Measurements from ENCODE around the gene DIS3L2. TPM values are rescaled to one million over a fixed set of nuclear protein-coding genes. Genes with fewer than 3 reads are reported as not detected.
A peak's percentile ranks its signal among the peaks of the same experiment; 100 is the strongest.

DIS3L2 gene
- total and polyA plus RNA-seq, 4 donors, result 10.6 to 40.0 (median 21.8) TPM

- Histone ChIP-seq H3K4me1 (ENCODE audit: control insufficient read depth in 1 of 2, insufficient read depth in 2 of 2, low read length in 2 of 2) (peaks cover 0 to 4% of the 10 kb centered on the region in 2 donors), H3K4me3 (ENCODE audit: low read length in 2 of 2) (no peak overlapping the region), H3K36me3 (ENCODE audit: control insufficient read depth in 1 of 2, insufficient read depth in 2 of 2, low read length in 1 of 2) (no peaks in the 10 kb centered on the region), H3K27me3 (ENCODE audit: control insufficient read depth in 1 of 2, insufficient read depth in 2 of 2, low read length in 1 of 2) (no peaks in the 10 kb centered on the region), H3K27ac (ENCODE audit: low read depth in 1 of 2, low read length in 2 of 2) (no peak overlapping the region), H3K9me3 (ENCODE audit: control insufficient read depth, low read length) (no peaks in the 10 kb centered on the region)
- WGBS, 2 donors, result 93 to 94% methylated on average over 12 of the region's 12 CpGs
- intact Hi-C loops (cut with DNase I), result no loop called here
- DNase-seq (peak in 1 of 2 donors; percentile 59), ATAC-seq (ENCODE audit: low FRiP score) (no peak)
These were observed 355.2 kb downstream of the DIS3L2 start for GRCh38 chr2:232316461-232317330.

GRCh38 chr2:232318169-232318855 lies 356.8 kb downstream of the DIS3L2 start:
- intact Hi-C loops (cut with DNase I), result no loop called here
- H3K4me1 ChIP-seq (ENCODE audit: control insufficient read depth in 1 of 2, insufficient read depth in 2 of 2, low read length in 2 of 2), result peaks cover 0 to 4% of the 10 kb centered on the region in 2 donors
- 97 to 98% methylated on average over 12 of the region's 12 CpGs for WGBS, 2 donors

GRCh38 chr2:232319067-232319802 lies 357.7 kb downstream of the DIS3L2 start:
- H3K4me1 ChIP-seq (ENCODE audit: control insufficient read depth in 1 of 2, insufficient read depth in 2 of 2, low read length in 2 of 2), result peaks cover 0 to 4% of the 10 kb centered on the region in 2 donors

More at GRCh38 chr2:232318169-232318855, 356.8 kb downstream of the DIS3L2 start:
- Histone ChIP-seq H3K36me3 (ENCODE audit: control insufficient read depth in 1 of 2, insufficient read depth in 2 of 2, low read length in 1 of 2) (no peaks in the 10 kb centered on the region), H3K27me3 (ENCODE audit: control insufficient read depth in 1 of 2, insufficient read depth in 2 of 2, low read length in 1 of 2) (no peaks in the 10 kb centered on the region), H3K4me3 (ENCODE audit: low read length in 2 of 2) (no peak overlapping the region), H3K27ac (ENCODE audit: low read depth in 1 of 2, low read length in 2 of 2) (no peak overlapping the region), H3K9me3 (ENCODE audit: control insufficient read depth, low read length) (no peaks in the 10 kb centered on the region)
- DNase-seq (peak in 1 of 2 donors; percentile 61), ATAC-seq (ENCODE audit: low FRiP score) (no peak)

GRCh38 chr2:232319803-232320442 lies 358.4 kb downstream of the DIS3L2 start:
- Histone ChIP-seq H3K27ac (ENCODE audit: low read depth in 1 of 2, low read length in 2 of 2) (no peak overlapping the region), H3K27me3 (ENCODE audit: control insufficient read depth in 1 of 2, insufficient read depth in 2 of 2, low read length in 1 of 2) (no peaks in the 10 kb centered on the region), H3K4me3 (ENCODE audit: low read length in 2 of 2) (no peak overlapping the region), H3K36me3 (ENCODE audit: control insufficient read depth in 1 of 2, insufficient read depth in 2 of 2, low read length in 1 of 2) (no peaks in the 10 kb centered on the region), H3K9me3 (ENCODE audit: control insufficient read depth, low read length) (no peaks in the 10 kb centered on the region), H3K4me1 (ENCODE audit: control insufficient read depth in 1 of 2, insufficient read depth in 2 of 2, low read length in 2 of 2) (peaks cover 0 to 4% of the 10 kb centered on the region in 2 donors)
- intact Hi-C loops (cut with DNase I), result loop anchor here in 1 of 2 donors (10.0 kb wide), 1 partner anchor 395 kb away; the partner anchor contains the start of gene NPPC
- ATAC-seq (ENCODE audit: low FRiP score) (no peak), DNase-seq (no peak)
- 48 to 53% methylated on average over 10 of the region's 10 CpGs for WGBS, 2 donors

More at GRCh38 chr2:232319067-232319802, 357.7 kb downstream of the DIS3L2 start:
- Histone ChIP-seq H3K36me3 (ENCODE audit: control insufficient read depth in 1 of 2, insufficient read depth in 2 of 2, low read length in 1 of 2) (no peaks in the 10 kb centered on the region), H3K9me3 (ENCODE audit: control insufficient read depth, low read length) (no peaks in the 10 kb centered on the region), H3K4me3 (ENCODE audit: low read length in 2 of 2) (no peak overlapping the region), H3K27me3 (ENCODE audit: control insufficient read depth in 1 of 2, insufficient read depth in 2 of 2, low read length in 1 of 2) (no peaks in the 10 kb centered on the region), H3K27ac (ENCODE audit: low read depth in 1 of 2, low read length in 2 of 2) (no peak overlapping the region)
- intact Hi-C loops (cut with DNase I), result no loop called here
- no peak for ATAC-seq (ENCODE audit: low FRiP score)
- DNase-seq, result peak; percentile 23 to 53
- 94 to 100% methylated on average over 4 of the region's 4 CpGs for WGBS, 2 donors

GRCh38 chr2:232320443-232320803 lies 358.9 kb downstream of the DIS3L2 start:
- no peak overlapping the region for H3K27ac ChIP-seq (ENCODE audit: low read depth in 1 of 2, low read length in 2 of 2)
- H3K27me3 ChIP-seq (ENCODE audit: control insufficient read depth in 1 of 2, insufficient read depth in 2 of 2, low read length in 1 of 2), result no peaks in the 10 kb centered on the region
- no peak overlapping the region for H3K4me3 ChIP-seq (ENCODE audit: low read length in 2 of 2)
- 43 to 53% methylated on average over 2 of the region's 2 CpGs for WGBS, 2 donors
- peaks cover 0 to 4% of the 10 kb centered on the region in 2 donors for H3K4me1 ChIP-seq (ENCODE audit: control insufficient read depth in 1 of 2, insufficient read depth in 2 of 2, low read length in 2 of 2)
- no peak for ATAC-seq (ENCODE audit: low FRiP score)
- intact Hi-C loops (cut with DNase I), result loop anchor here in 1 of 2 donors (10.0 kb wide), 1 partner anchor 396 kb away; the partner anchor contains the start of gene NPPC
- H3K36me3 ChIP-seq (ENCODE audit: control insufficient read depth in 1 of 2, insufficient read depth in 2 of 2, low read length in 1 of 2), result no peaks in the 10 kb centered on the region
- no peak for DNase-seq
- H3K9me3 ChIP-seq (ENCODE audit: control insufficient read depth, low read length), result no peaks in the 10 kb centered on the region

- Histone ChIP-seq H3K4me1 (ENCODE audit: control insufficient read depth in 1 of 2, insufficient read depth in 2 of 2, low read length in 2 of 2) (peaks cover 0 to 4% of the 10 kb centered on the region in 2 donors), H3K27me3 (ENCODE audit: control insufficient read depth in 1 of 2, insufficient read depth in 2 of 2, low read length in 1 of 2) (no peaks in the 10 kb centered on the region), H3K36me3 (ENCODE audit: control insufficient read depth in 1 of 2, insufficient read depth in 2 of 2, low read length in 1 of 2) (no peaks in the 10 kb centered on the region), H3K27ac (ENCODE audit: low read depth in 1 of 2, low read length in 2 of 2) (no peak overlapping the region), H3K9me3 (ENCODE audit: control insufficient read depth, low read length) (no peaks in the 10 kb centered on the region), H3K4me3 (ENCODE audit: low read length in 2 of 2) (no peak overlapping the region)
- ATAC-seq (ENCODE audit: low FRiP score) (no peak), DNase-seq (peak in 1 of 2 donors; percentile 58)
- intact Hi-C loops (cut with DNase I), result loop anchor here in 1 of 2 donors (10.0 kb wide), 1 partner anchor 396 kb away; the partner anchor contains the start of gene NPPC
- 95 to 96% methylated on average over 18 of the region's 18 CpGs for WGBS, 2 donors
These were observed 359.8 kb downstream of the DIS3L2 start for GRCh38 chr2:232321156-232321816.

- Histone ChIP-seq H3K36me3 (ENCODE audit: control insufficient read depth in 1 of 2, insufficient read depth in 2 of 2, low read length in 1 of 2) (no peaks in the 10 kb centered on the region), H3K27ac (ENCODE audit: low read depth in 1 of 2, low read length in 2 of 2) (no peak overlapping the region), H3K27me3 (ENCODE audit: control insufficient read depth in 1 of 2, insufficient read depth in 2 of 2, low read length in 1 of 2) (no peaks in the 10 kb centered on the region), H3K9me3 (ENCODE audit: control insufficient read depth, low read length) (no peaks in the 10 kb centered on the region), H3K4me1 (ENCODE audit: control insufficient read depth in 1 of 2, insufficient read depth in 2 of 2, low read length in 2 of 2) (peaks cover 0 to 4% of the 10 kb centered on the region in 2 donors), H3K4me3 (ENCODE audit: low read length in 2 of 2) (no peak overlapping the region)
- no peak for ATAC-seq (ENCODE audit: low FRiP score)
- intact Hi-C loops (cut with DNase I), result loop anchor here in 1 of 2 donors (10.0 kb wide), 1 partner anchor 397 kb away; the partner anchor contains the start of gene NPPC
- WGBS, 2 donors, result 97 to 99% methylated on average over 9 of the region's 9 CpGs
- peak in 1 of 2 donors; percentile 39 for DNase-seq
These were observed 360.5 kb downstream of the DIS3L2 start for GRCh38 chr2:232321817-232322559.

All from aorta (tissue), 5 donors.